ENCODE measurements around the gene NKX1-1.
"Not testable (repeated sequence)": the region's sequence is repeated elsewhere in the genome, so short reads cannot be mapped to it uniquely, and the experiment has no call there.

The NKX1-1 gene

DNA sequence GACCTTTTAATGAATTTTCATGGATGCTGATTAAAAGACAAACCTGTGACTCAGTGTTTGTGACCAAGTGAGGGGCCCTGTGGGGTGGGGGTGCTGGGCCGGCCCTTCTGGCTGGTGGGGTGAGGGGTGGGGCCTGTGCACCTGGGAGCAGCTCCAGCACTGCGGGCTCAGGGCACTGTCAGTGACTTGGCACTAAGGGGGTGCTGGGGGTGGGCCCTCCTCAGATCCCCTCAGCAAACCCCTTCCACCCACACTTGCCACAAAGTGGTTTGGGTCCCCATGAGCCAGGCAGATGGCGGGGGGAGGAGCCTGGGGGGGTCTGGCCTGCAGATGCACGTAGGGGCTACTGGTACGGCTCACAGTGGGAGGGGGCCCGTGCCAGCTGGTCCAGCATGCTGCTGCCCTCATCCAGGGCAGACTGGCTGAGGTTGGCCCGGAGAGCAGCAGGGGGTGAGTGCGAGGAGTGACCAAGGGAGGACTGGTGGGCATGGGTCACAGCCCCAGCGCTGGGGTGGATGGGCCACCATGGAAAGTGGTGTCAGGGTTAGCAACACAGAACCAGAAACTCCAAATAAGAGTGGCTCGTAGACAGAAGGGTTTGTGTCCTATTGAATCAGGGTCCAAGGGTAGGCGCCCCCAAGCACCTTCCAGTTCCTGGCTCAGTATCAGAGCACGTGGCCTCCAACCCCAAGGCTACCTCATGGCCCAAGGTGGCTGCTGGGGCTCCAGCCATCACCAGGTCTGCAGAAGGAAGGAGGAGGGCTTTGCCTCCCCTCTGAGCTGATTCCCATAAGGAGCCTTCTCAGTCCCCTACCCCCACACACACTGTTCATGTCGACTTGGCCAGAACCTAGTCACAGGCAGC, 10.1 kb downstream of the NKX1-1 start:
- H3K27ac ChIP-seq, result no peak overlapping the region
- TF ChIP-seq, protein P1, sequence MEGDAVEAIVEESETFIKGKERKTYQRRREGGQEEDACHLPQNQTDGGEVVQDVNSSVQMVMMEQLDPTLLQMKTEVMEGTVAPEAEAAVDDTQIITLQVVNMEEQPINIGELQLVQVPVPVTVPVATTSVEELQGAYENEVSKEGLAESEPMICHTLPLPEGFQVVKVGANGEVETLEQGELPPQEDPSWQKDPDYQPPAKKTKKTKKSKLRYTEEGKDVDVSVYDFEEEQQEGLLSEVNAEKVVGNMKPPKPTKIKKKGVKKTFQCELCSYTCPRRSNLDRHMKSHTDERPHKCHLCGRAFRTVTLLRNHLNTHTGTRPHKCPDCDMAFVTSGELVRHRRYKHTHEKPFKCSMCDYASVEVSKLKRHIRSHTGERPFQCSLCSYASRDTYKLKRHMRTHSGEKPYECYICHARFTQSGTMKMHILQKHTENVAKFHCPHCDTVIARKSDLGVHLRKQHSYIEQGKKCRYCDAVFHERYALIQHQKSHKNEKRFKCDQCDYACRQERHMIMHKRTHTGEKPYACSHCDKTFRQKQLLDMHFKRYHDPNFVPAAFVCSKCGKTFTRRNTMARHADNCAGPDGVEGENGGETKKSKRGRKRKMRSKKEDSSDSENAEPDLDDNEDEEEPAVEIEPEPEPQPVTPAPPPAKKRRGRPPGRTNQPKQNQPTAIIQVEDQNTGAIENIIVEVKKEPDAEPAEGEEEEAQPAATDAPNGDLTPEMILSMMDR (conservative IDR thresholded peaks at IDR 0.05), result no peak

DNA sequence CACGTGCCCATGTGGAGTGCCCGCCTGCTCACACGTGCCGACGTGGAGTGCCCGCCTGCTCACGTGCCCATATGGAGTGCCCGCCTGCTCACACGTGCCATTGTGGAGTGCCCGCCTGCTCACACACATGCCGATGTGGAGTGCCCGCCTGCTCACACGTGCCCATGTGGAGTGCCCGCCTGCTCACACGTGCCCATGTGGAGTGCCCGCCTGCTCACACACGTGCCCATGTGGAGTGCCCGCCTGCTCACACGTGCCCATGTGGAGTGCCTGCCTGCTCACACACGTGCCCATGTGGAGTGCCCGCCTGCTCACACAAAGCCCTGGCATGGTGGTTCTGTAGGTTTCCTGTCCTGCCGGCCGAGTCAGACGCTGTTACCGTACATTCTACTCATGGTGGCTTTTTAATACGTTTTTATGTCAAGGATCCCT, 10.8 kb downstream of the NKX1-1 start:
- H3K27ac ChIP-seq, result not testable (repeated sequence)

- H3K27ac ChIP-seq, result not testable (repeated sequence)
Observed at GRCh38 chr4:1394554-1395388, 11.5 kb downstream of the NKX1-1 start.

DNA sequence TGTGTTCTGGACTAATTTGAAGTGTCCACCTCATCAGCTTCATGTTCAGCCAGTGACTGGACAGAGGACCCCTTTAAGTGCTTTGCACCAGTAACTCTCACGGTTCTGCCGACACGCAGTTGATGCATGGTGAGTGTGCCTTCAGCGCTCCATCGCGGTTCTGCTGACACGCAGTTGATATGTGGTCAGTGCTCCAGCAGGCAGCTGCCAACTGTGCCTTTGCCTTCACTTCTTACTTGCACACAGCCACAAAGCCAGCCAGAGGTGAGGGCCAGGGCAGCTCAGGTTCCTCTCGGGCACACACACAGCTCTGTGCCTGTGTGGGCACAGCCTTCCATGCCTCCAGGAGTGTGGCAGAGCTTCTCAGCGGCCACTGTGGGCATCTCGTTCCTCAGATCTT, 12.4 kb downstream of the NKX1-1 start:
- TF ChIP-seq, protein P1 (conservative IDR thresholded peaks at IDR 0.05), result no peak
- H3K27ac ChIP-seq, result no peak overlapping the region

DNA sequence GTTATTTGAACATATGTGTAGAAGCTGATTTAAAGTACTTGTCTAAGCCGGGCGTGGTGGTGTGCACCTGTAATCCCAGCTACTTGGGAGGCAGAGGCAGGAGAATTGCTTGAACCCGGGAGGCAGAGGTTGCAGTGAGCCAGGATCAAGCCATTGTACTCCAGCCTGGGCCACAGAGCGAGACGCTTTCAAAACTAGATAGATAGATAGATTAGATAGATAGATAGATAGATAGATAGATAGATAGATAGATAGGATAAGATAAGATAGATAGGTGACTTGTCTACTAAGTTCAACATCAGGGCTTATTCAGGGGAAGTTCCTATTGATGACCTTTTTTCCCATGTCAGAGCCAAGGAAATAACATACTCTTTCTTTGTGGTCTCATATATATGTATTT, 12.9 kb downstream of the NKX1-1 start:
- not testable (repeated sequence) for H3K27ac ChIP-seq

DNA sequence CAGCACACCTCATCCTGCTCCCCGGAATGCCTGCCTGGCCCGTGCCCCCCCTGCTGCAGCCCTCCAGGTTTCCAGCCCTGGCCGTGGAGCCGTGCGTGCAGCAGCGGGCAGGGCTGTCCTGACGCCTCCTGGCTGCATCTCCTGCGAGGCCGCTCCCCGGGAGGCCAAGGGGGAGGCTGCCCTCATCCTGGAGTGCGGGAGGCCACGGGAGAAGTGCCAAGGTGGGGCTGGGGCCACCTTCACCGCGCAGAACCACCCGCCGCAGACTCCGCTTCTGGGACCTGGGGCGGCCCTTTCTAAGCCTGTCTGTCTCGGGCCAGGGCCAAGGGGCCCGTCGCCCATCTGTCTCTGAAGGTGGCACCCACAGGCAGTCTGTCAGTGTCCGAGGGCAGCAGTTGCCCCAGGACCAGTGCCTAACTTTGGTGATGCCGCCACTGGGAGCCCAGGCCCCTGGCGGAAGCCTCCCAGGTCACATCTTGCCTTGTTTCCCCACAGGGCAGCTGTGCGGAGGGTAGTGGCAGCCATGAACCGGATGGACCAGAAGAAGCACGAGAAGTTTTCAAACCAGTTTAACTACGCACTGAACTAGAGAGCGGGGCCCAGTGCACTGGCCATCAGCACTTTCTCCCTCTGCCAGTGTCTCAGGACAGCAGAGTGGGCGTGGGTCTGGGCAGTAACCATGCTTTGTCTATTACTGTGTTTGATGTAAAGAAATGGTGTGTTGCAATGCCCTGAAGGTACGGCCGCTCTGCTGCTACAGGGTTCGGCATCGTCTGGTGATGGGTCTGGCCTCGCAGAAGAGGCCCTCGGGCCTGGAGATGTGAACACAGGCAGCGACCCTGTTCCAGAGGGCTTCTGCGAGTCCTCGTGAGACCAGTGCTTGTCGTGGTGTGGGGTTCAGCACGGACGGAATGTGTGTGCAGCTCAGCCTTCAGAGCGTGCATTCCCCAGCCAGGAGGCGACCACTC, 20.6 kb downstream of the NKX1-1 start:
- H3K27ac ChIP-seq, result no peak overlapping the region
- TF ChIP-seq, protein P1 (conservative IDR thresholded peaks at IDR 0.05), result no peak

GRCh38 chr4:1384675-1385372, 21.4 kb downstream of the NKX1-1 start:
- no peak overlapping the region for H3K27ac ChIP-seq
- TF ChIP-seq, protein P1 (conservative IDR thresholded peaks at IDR 0.05), result no peak

GRCh38 chr4:1383728-1384591, 22.3 kb downstream of the NKX1-1 start:
- TF ChIP-seq, protein P1 (conservative IDR thresholded peaks at IDR 0.05), result no peak
- H3K27ac ChIP-seq, result no peak overlapping the region
